Measurements from ENCODE around the gene MDGA2. TPM values are rescaled to one million over a fixed set of nuclear protein-coding genes. Genes with fewer than 3 reads are reported as not detected.

The MDGA2 gene
- total and polyA plus RNA-seq, 2 of the 8 experiments (the other 6 are each of a cell fraction or from before 2014, with no cell fraction given), result 0.11 to 0.69 TPM

GRCh38 chr14:46999661-47000060 lies 675.7 kb downstream of the MDGA2 start (continued):
- TF ChIP-seq E2F6 (IDR thresholded peaks at IDR 0.05) (no peak), NRF1 (IDR thresholded peaks at IDR 0.05; ENCODE audit: low read depth, low read length) (no peak), POLR2AphosphoS5 (IDR thresholded peaks at IDR 0.05; ENCODE audit: low read depth, low read length) (no peak), KDM1A (IDR thresholded peaks at IDR 0.05; ENCODE audit: borderline replicate concordance, low read length) (no peak)

All from H1 (cell line).